ENCODE data around the gene SLC36A2.
"Not testable (repeated sequence)": the region's sequence is repeated elsewhere in the genome, so short reads cannot be mapped to it uniquely, and the experiment has no call there.

SLC36A2 gene

DNA sequence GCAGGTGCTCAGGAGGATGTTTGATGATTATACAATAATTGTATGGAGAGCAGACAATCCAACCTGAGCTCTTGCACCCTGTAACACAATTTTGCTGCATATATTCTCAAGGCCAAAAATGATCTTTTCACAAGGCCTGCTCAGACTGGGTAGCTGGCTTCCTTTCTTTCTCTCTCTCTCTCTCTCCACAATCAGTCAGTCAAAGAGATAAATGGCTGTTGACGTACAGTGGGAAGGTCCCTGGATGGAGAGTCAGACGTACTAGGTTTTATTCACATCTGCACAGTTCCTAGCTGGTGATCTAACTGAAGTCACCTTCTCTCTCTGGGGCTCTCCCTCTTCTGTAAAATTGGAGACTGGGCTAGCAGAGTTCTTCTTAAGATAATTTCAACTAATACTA is 19.8 kb downstream of the SLC36A2 start:
- in situ Hi-C loops (cut with MboI; ENCODE audit: low sequenced_read_pairs), result no loop called here

DNA sequence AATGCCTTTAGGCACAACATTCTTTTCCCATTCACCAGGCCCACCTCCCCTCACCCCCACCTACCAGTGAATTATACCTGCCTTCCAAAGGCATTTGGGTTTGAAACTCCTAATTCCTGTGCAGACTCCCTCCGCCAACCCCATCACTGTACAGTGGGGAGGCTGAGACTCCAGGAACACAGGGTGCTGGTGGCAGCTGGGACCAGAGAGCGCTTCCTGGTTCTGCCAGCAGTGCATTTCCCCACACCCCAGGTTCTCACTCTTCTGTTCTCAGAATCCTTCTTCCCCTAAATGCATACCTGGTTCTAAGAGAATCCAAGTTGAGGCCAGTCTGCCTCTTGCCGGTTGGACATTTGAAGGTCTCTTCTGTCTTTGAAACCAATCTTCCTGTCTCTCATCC is 21.1 kb downstream of the SLC36A2 start:
- in situ Hi-C loops (cut with MboI; ENCODE audit: low sequenced_read_pairs), result no loop called here

DNA sequence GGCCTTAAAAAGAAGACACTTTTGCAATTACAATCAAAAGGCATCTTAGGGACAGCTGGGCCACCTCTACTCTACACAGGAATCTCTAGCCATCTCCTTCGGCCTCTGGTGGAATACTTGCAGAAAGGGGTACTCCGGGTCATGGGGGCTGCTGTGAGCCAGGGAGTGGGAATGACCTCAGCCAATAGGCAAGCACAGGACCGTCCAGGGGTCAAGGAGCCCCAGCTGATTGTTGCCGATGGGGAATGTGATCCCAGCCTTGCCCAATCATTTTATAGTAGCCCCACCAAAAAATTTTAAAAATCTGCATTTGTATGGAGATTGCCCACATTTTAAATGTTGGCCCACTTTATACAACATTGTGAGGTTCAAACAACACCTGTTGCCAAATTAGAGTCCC is 26.9 kb downstream of the SLC36A2 start:
- in situ Hi-C loops (cut with MboI; ENCODE audit: low sequenced_read_pairs), result no loop called here

DNA sequence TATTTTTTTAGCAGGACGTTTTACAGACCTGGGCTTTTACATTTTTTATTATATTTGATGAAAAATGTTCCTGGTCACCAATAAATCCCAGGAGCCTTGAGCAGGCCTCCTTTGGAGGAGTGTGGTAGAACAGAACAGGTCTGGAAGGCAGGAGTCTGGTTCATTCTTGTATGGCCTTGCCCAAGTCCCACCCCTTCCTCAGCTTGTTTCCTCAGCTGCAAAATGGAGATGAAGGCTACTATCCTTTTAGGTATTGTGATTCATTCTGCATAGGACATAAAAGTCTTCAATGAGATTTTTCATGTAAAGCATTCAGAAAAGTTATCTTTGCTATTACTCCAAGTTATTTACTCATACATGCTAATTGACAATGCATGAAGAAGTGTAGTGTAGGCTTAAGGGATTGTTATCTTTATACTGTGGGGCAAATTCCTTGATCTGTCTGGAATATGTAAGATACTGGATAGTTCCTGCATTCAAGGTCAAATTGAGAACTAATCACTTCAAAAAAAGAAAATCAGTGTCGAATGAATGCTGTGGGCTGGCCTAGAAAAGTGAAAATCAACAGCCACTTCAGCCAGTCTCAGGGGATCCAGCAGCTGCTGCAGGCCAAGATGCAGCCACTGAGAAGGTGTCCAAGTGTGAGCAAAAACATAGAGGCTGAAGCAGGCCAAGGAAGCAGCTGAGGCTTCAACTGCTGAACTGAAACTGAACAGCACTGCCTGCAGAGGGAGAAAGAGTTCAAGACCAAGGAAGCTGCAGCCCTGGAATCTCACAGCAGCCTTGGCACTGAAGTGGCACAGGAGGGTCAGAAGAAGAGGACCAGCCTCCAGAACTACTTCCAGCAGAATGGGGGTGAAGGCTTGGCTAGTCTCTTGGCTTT is 28.3 kb downstream of the SLC36A2 start:
- in situ Hi-C loops (cut with MboI; ENCODE audit: low sequenced_read_pairs), result no loop called here

DNA sequence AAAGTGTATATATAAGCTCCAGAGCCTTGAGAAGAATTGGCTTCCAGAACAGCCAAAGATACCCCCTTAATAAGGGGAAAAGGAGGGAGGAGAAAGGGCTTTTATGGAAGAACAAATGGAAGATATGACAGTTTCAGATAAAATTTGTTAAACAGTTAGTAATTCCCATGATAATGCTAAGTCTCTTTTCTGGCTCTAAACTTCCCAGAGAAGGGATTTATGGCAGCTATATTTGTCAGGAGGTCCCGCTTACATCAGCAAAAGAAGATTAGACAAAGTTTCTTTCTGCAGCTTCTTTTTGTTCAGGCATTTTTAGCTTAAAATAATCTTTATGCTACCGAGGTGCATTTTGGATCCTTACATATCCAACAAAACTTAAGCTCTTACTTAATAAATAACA is 29.5 kb downstream of the SLC36A2 start:
- in situ Hi-C loops (cut with MboI; ENCODE audit: low sequenced_read_pairs), result no loop called here

DNA sequence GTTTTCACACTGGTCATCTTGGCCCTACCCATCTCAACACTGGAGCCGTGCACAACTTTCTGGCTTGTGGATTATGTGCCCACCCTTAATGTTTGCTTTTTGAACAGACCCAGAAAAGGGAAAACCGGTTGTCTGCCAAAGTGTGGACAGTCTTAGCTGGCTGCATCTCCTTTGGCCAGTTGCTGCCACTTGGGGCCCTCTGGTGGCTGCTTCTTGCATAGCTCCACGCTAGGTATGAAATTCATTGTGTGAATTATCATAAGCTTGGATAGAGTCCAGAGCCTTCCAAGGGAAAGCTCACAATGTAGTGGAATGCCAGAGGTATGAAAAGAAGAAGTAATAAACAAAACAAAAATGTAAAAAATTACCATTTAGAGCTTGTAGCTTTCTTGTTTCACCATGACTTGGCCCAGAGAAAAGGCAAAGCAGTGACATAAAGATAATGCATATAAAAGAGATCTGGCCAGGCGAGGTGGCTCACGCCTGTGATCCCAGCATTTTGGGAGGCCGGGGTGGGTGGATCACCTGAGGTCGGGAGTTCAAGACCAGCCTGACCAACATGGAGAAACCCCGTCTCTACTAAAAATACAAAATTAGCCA is 31.3 kb downstream of the SLC36A2 start:
- in situ Hi-C loops (cut with MboI; ENCODE audit: low sequenced_read_pairs), result no loop called here

DNA sequence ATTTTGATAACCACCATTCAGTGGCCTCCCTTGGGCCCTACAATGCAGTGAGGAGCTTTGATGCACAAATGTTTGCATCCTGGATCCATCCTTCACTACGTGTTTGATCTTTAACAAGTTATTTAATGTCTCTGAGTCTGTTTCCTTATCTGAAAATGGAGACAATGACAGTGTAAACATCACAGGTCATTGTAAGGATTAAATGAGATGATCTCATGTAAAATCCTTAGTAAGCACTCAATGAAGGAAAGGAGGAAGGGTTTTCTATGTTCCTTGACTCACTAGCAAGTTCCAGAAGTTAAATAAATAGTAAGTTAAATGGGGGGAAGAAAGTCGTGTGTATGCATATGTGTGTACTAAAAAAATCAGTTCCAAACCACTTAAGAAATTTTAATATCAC is 34.0 kb downstream of the SLC36A2 start:
- in situ Hi-C loops (cut with MboI; ENCODE audit: low sequenced_read_pairs), result no loop called here

DNA sequence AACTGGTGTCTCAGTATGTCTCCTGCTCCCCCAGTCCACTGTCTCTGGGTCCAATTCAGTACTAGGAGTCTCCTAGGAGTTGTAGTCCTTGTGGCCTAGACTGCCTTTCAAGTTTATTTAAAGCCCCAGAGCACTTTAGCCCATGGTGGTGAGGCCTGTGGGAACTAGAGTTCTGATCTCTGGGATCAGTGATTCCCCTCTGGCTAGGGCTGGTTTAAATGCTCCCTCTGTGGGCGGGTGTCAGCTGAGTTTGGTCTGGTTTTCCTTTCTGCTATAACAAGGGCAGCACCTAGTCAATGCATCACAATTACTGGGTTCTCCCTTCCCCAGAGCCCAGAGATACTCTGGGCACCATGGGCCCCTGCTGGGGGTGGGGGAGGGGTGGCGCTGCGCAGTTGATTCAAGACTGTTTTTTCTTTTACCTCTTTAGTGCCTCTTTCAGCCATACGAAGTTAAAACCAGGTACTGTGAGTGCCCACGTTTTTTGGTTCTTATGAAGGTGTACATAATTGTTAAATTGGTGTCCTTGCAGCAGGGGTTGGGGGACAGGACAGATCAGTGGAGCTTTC is 34.5 kb downstream of the SLC36A2 start:
- in situ Hi-C loops (cut with MboI; ENCODE audit: low sequenced_read_pairs), result no loop called here

DNA sequence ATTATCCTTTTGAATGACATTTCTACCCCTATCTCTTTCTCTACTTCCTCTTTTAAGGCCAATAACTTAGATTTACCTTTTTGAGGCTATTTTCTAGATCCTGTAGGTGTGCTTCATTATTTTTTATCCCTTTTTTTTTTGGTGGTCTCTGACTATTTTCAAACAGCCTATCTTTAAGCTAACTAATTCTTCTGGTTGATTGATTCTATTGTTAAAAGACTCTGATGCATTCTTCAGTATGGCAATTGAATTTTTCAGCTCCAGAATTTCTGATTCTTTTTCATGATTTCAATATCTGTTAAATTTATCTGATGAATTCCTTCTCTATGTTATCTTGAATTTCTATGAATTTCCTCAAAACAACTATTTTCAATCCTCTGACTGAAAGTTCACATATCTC is 36.4 kb downstream of the SLC36A2 start:
- in situ Hi-C loops (cut with MboI; ENCODE audit: low sequenced_read_pairs), result no loop called here

DNA sequence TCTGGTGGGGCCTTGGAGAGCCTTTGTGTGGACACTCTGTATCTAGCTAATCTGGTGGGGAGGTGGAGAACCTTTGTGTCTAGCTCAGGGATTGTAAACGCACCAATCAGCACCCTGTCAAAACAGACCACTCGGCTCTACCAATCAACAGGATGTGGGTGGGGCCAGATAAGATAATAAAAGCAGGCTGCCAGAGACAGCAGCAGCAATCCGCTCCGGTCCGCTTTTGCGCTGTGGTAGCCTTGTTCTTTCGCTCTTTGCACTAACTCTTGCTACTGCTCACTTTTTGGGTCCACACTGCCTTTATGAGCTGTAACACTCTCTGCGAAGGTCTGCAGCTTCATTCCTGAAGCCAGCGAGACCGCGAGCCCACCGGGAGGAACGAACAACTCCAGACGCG is 37.5 kb downstream of the SLC36A2 start:
- in situ Hi-C loops (cut with MboI; ENCODE audit: low sequenced_read_pairs), result not testable (repeated sequence)

DNA sequence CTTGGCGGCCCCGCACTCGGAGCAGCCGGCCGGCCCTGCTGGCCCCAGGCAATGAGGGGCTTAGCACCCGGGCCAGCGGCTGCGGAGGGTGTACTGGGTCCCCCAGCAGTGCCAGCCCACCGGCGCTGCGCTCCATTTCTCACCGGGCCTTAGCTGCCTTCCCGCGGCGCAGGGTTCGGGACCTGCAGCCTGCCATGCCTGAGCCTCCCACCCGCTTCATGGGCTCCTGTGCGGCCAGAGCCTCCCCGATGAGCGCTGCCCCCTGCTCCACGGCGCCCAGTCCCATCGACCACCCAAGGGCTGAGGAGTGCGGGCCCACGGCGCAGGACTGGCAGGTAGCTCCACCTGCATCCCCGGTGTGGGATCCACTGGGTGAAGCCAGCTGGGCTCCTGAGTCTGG is 38.1 kb downstream of the SLC36A2 start:
- in situ Hi-C loops (cut with MboI; ENCODE audit: low sequenced_read_pairs), result not testable (repeated sequence)

DNA sequence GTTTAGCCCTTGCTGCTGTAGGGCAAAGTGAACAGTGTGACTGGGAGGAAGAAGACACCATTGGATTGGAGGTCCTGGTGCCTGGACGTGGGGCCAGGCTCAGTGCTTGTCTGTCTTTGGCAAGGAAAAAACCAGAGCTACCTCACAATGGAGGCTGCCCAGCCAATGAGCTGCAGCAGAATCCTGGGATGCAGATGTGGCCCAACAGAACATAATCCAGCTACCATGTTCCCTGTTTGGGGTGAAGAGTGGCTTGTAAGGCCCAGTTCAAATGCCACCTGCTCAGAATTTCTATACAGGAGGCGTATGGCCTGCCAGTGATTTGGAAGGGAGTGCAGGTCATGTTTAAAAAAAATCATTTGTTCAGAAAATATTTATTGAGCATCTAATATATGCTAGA is 43.7 kb downstream of the SLC36A2 start, which contains the start of gene SLC36A3:
Gene SLC36A3, minus strand, starts transcription at position 101 of the 400 bp plus-strand sequence. CDS start 412 bp downstream, outside the sequence.
- in situ Hi-C loops (cut with MboI; ENCODE audit: low sequenced_read_pairs), result no loop called here

DNA sequence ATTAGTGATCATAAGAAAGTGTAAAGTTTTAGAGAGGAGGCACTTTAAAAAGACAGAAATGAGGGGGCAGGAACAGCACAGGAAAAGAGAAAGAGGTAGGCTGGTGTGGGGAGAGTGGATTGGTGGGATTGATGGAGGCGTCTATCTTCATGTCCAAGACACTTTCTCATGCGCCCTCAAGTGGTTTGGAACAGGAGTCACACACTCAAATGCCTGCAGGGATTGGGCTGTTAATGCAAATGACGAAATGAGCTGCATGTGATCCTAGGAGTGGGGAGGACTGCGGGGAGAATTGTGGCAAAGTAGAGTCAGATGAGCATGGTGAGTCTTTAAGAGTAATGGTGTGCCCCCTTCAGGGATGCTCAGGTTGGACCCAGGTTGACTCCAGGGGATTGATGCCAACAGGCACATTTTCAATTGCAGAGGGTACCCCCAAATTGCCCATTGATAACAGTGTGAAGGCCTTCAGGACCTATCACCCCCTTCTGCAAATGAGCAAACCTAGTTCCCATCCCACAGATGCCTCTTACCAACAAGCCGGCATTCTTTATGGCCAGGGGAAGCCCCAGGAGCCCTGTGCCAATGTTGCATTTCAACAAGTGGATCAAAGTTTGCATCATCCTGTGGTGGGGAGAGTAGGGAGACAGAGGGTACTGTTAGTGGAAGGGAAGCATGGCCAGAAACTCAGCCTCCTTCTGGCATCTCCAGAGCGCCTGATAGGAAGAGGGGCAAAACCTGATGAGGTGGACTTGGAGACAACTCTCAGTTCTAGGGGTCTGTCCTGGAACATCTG is 49.1 kb downstream of the SLC36A2 start:
- in situ Hi-C loops (cut with MboI; ENCODE audit: low sequenced_read_pairs), result no loop called here

DNA sequence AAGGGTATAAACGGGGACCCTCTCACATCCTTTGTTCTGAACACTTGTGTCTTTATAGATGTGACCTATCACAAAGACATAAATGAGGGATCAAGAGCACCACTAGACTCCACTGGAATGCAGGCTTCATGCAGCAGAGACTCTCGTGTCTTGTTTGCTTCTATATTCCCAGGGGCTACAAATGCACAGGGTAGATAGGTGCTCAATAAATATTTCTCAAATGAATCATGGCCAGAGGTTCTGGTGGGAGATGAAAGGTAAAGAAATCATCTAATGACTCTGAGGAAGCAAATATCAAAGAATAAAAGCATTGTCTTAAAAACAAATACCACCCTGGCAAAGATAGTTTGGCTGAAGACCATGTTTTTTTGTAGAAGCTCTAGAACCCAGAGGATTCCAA is 50.4 kb downstream of the SLC36A2 start:
- in situ Hi-C loops (cut with MboI; ENCODE audit: low sequenced_read_pairs), result no loop called here

DNA sequence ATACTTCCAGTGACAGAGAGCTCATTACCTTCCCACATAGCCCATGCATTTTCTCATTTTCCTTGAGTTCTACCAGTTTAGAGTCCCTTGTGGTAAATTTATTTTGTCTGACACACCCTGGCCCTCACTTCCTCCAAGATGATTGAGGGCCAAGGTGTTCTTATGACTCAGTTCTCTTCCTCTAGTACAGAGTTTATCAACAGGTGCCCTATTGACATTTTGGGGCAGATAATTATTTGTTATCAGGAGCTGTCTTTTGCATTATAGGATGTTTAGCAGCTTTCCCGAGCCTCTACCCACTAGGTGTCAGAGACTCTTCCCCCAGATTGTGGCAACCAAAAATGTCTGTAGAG is 50.9 kb downstream of the SLC36A2 start:
- in situ Hi-C loops (cut with MboI; ENCODE audit: low sequenced_read_pairs), result no loop called here

DNA sequence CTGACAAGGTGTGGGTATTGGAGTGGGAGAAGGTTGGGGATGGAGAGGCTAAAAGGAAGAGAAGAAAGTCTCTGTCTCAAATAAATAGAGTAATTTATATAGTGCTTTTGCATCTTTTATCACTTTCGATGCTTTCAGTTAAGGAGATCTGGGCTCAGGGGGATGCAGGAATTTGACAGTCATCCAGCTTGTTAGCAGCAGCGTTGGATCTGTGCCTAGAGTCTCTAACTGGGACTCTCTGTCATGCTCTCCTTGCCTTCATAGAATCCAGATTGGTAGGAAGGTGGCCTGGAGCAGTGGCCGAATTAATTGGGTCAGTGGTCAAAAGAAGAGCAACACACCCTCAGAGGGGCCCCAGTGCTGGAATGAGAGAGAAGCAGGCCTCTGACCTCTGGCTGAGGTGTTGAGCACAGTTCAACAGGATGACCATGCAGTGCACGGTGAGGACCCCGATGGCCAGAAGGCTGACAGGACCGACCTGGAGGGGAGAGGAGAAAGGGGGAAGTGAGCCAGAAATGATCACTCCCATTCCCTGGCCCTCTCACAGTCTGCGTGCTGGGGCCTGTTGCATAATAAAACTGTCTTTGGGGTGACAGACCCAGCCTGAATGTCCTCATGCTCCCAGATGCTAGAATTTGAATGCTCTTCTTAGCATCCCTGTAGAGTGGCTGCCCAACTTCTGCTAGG is 51.4 kb downstream of the SLC36A2 start:
- in situ Hi-C loops (cut with MboI; ENCODE audit: low sequenced_read_pairs), result no loop called here

DNA sequence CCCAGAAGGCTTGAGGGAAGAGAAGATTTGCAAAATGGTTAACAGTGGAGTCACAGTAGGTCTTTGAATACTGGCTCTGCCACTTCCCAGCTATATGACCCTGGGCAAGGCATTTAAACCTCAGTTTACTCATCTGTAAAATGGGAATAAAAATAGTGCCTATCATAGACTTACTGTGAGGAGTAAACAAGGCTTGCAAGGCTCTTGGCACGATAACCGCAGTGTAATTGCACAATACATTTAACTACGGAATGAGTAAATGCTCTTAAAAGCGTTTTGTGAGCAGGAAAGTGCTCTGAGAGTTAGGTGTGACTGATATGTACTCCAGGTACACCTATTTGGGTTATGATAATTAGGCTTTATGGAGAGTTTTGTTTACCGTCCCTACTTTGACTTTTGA is 52.2 kb downstream of the SLC36A2 start:
- in situ Hi-C loops (cut with MboI; ENCODE audit: low sequenced_read_pairs), result no loop called here

DNA sequence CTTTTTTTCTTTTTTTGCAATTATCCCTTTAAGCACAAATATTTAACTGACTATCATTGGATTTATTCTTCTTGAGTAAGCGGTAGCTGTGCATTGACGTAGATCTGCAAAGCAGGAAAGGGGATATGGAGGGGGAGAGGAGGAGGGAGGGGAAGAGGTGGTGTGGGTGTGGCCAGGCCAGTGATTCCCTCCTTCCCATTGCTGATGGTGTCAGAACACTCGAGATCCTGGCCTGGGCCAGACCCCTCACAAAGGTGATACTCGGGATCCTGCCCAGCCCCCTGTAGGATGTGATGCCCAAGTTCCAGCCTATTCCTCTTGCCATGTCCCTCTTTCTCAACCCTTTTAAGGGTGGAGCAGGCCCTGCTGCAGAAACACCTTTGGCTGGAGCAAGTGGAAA is 53.7 kb downstream of the SLC36A2 start:
- in situ Hi-C loops (cut with MboI; ENCODE audit: low sequenced_read_pairs), result no loop called here

DNA sequence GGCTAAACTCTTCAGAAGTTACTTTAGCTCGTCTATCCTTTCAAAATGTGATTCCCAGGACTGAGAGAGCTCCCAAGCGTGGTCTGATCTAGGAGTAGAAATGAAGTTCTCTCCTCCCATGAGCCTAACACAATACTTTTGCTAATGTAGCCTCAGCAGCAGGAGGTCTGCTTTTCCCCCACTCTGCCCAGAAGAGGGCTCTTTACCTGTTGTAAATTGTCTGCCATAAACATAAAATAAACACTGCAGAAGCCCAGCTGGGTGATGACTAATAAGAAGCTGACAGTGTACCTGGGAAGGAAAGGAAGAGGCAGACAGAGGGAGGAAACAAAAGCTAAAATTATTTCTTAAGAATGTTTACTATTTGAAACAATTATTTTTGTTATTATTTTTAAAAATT is 59.2 kb downstream of the SLC36A2 start:
- in situ Hi-C loops (cut with MboI; ENCODE audit: low sequenced_read_pairs), result no loop called here

DNA sequence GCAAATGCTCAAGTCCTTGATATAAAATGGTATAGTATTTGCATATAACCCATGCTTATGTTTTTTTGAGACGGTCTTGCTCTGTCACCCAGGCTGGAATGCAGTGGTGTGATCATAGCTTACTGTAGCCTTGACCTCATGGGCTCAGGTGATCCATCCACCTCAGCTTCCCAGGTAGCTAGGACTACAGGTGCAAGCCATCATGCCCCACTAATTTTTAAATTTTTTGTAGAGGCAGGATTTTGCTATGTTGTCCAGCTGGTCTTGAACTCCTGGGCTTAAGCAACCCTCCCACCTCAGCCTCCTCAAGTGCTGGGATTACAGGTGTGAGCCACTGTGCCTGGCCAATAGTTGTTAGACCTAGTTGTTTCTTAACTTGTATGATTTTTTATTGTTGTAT is 61.1 kb downstream of the SLC36A2 start:
- in situ Hi-C loops (cut with MboI; ENCODE audit: low sequenced_read_pairs), result no loop called here

DNA sequence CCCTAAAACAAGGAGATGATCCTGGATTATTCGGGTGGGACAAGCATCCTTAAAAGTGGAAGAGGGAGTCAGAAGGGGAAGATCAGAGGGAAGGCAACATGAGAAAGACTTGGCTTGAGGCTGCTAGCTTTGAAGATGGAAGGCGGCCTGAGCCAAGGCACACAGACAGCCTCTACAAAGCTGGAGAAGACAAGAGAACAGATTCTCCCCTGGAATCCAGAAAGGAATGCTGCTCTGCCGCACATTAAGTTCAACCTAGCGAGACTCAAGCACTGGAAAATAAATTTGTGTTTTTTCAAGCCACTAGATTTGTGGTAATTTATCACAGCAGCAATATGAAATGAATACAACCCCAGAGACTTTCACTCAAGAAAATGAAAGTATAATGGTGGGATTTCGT is 61.7 kb downstream of the SLC36A2 start:
- in situ Hi-C loops (cut with MboI; ENCODE audit: low sequenced_read_pairs), result no loop called here
